H1 (cell line): ENCODE results near the gene SNX3. TPM values are rescaled to one million over a fixed set of nuclear protein-coding genes. Genes with fewer than 3 reads are reported as not detected.

Experiments
- CTCF ChIA-PET: fragments of 300-600 bp; sonication (Branson Sonifier 250); formaldehyde crosslinking; loops from one replicate; lab custom pipeline; 2021; ENCODE audit not compliant: partially characterized antibody; lab: Charles Lee
- POLR2A ChIA-PET: fragments of 300-600 bp; sonication (Branson Sonifier 250); formaldehyde crosslinking; loops from one replicate; lab custom pipeline; 2021; ENCODE audit warnings: inconsistent platforms; ENCODE audit not compliant: partially characterized antibody; lab: Charles Lee
- DNase-seq, 2 experiments: peaks; one replicate each; pipeline versions ENCODE4 v3.0.0 to v3.0.0-alpha.2; 2010 to 2022; ENCODE audit warnings: low spot score in 2 of 2, low read depth in 1 of 2, mixed read lengths in 1 of 2
- FAIRE-seq: peaks from 2 replicates; lab custom pipeline; 2011; peaks lifted over from hg19 to GRCh38; lab: Jason Lieb, UNC
- H2AFZ ChIP-seq: 2 replicates; pipeline ENCODE4 v1.8.1; 2012; ENCODE audit warnings: low read length, inconsistent platforms
- H2AK5ac ChIP-seq: 2 replicates; pipeline ENCODE4 v1.6.1; 2013; ENCODE audit warnings: low read depth, low read length
- H2BK120ac ChIP-seq: replicated peaks from 2 replicates; pipeline ENCODE3; 2013; ENCODE audit warnings: low read depth, low read length, inconsistent platforms
- H2BK12ac ChIP-seq: 2 replicates; pipeline ENCODE4 v1.6.1; 2013; ENCODE audit warnings: low read depth, low read length
- H2BK15ac ChIP-seq: 2 replicates; pipeline ENCODE4 v1.6.1; 2013; ENCODE audit warnings: low read length
- H2BK20ac ChIP-seq: 2 replicates; pipeline ENCODE4 v1.6.1; 2013; ENCODE audit warnings: low read length
- H2BK5ac ChIP-seq: 2 replicates; pipeline ENCODE4 v1.6.1; 2013; ENCODE audit warnings: low read depth, low read length
- H3K14ac ChIP-seq: 2 replicates; pipeline ENCODE4 v1.6.1; 2013; ENCODE audit warnings: inconsistent platforms; ENCODE audit not compliant: insufficient read length
- H3K18ac ChIP-seq: 2 replicates; pipeline ENCODE4 v1.6.1; 2013; ENCODE audit warnings: low read length; ENCODE audit errors: extremely low read depth
- H3K23ac ChIP-seq: 2 replicates; pipeline ENCODE4 v1.6.1; 2013; ENCODE audit warnings: inconsistent platforms; ENCODE audit not compliant: insufficient read length
- H3K23me2 ChIP-seq: 2 replicates; pipeline ENCODE4 v1.6.1; 2013; ENCODE audit warnings: low read depth, low read length
- H3K27ac ChIP-seq: 2 replicates; pipeline ENCODE4 v1.6.1; 2011; ENCODE audit warnings: low read depth, low read length, inconsistent platforms
- H3K27me3 ChIP-seq, 4 experiments: replicated peaks in 1 of 4; 1 replicate in 1 of 4; 2 replicates in 3 of 4; pipeline versions ENCODE4 v1.6.1 to v1.8.1; 2011 to 2013; ENCODE audit warnings: low read length in 3 of 4, mild to moderate bottlenecking in 3 of 4, inconsistent platforms in 2 of 4, mixed read lengths in 2 of 4, moderate library complexity in 1 of 4; ENCODE audit not compliant: control insufficient read depth in 3 of 4, insufficient read depth in 3 of 4; ENCODE audit errors: extremely low read depth in 1 of 4
- H3K36me3 ChIP-seq, 4 experiments: 2 replicates each; pipeline versions ENCODE4 v1.6.1 to v1.8.1; 2011 to 2013; ENCODE audit warnings: mild to moderate bottlenecking in 4 of 4, low read length in 3 of 4, moderate library complexity in 2 of 4, control low read depth in 1 of 4, inconsistent platforms in 1 of 4; ENCODE audit not compliant: insufficient read depth in 4 of 4, control insufficient read depth in 2 of 4
- H3K4ac ChIP-seq: replicated peaks from 2 replicates; pipeline ENCODE3; 2013; ENCODE audit warnings: low read length, low read depth, mixed read lengths, inconsistent platforms; ENCODE audit not compliant: insufficient read length
- H3K4me1 ChIP-seq, 4 experiments: replicated peaks in 1 of 4; 1 replicate in 1 of 4; 2 replicates in 3 of 4; pipeline versions ENCODE4 v1.6.1 to v1.8.1; 2011 to 2013; ENCODE audit warnings: low read length in 3 of 4, inconsistent platforms in 2 of 4, mixed read lengths in 1 of 4; ENCODE audit not compliant: insufficient read depth in 4 of 4, control insufficient read depth in 3 of 4
- H3K4me2 ChIP-seq, 2 experiments: 2 replicates each; pipeline versions ENCODE4 v1.6.1 to v1.8.1; 2011 to 2013; ENCODE audit warnings: low read depth in 2 of 2, low read length in 2 of 2, control low read depth in 1 of 2, inconsistent platforms in 1 of 2, mild to moderate bottlenecking in 1 of 2; ENCODE audit not compliant: insufficient read depth in 1 of 2
- H3K4me3 ChIP-seq, 4 experiments: fragments of 200-600, 300-600 bp in 1 of 4; sonication (generic), shearing (Covaris generic), sonication (Bioruptor Twin) in 1 of 4; 2 replicates each; pipeline versions ENCODE4 v1.5.1 to v1.8.1; 2011 to 2016; ENCODE audit warnings: low read length in 4 of 4, low read depth in 3 of 4, control low read depth in 2 of 4, inconsistent platforms in 2 of 4, mild to moderate bottlenecking in 2 of 4, mixed read lengths in 1 of 4, moderate library complexity in 1 of 4; ENCODE audit not compliant: insufficient read depth in 2 of 4; ENCODE audit errors: extremely low read depth in 1 of 4
- H3K56ac ChIP-seq: replicated peaks from 2 replicates; pipeline ENCODE3; 2013; ENCODE audit warnings: low read depth, mild to moderate bottlenecking, mixed read lengths, low read length, inconsistent platforms; ENCODE audit not compliant: insufficient read length
- H3K79me1 ChIP-seq: 2 replicates; pipeline ENCODE4 v1.6.1; 2013; ENCODE audit warnings: low read depth, low read length, control low read depth
- H3K79me2 ChIP-seq, 2 experiments: 2 replicates each; pipeline versions ENCODE4 v1.6.1 to v1.8.1; 2012 to 2013; ENCODE audit warnings: low read length in 2 of 2, mild to moderate bottlenecking in 2 of 2, inconsistent platforms in 1 of 2; ENCODE audit not compliant: insufficient read depth in 2 of 2, control insufficient read depth in 1 of 2
- H3K9ac ChIP-seq, 4 experiments: replicated peaks in 1 of 4; 1 replicate in 1 of 4; 2 replicates in 3 of 4; pipeline versions ENCODE4 v1.6.1 to v1.8.1; 2011 to 2013; ENCODE audit warnings: low read depth in 3 of 4, low read length in 3 of 4, control low read depth in 2 of 4, mild to moderate bottlenecking in 2 of 4, moderate library complexity in 2 of 4, inconsistent platforms in 1 of 4; ENCODE audit errors: extremely low read depth in 1 of 4
- H3K9me3 ChIP-seq, 2 experiments: 2 replicates each; pipeline versions ENCODE4 v1.6.1 to v1.8.1; 2012 to 2013; ENCODE audit warnings: mild to moderate bottlenecking in 2 of 2, moderate library complexity in 2 of 2, control low read depth in 1 of 2, inconsistent platforms in 1 of 2, low read depth in 1 of 2, low read length in 1 of 2, mixed read lengths in 1 of 2; ENCODE audit not compliant: insufficient read depth in 2 of 2
- H4K20me1 ChIP-seq, 2 experiments: replicated peaks in 1 of 2; 2 replicates each; pipeline versions ENCODE3 to v1.8.1; 2011 to 2013; ENCODE audit warnings: inconsistent platforms in 2 of 2, low read length in 2 of 2, mild to moderate bottlenecking in 1 of 2; ENCODE audit not compliant: insufficient read depth in 2 of 2, control insufficient read depth in 1 of 2
- H4K5ac ChIP-seq: 2 replicates; pipeline ENCODE4 v1.6.1; 2013; ENCODE audit warnings: low read length, low read depth, mixed read lengths, inconsistent platforms; ENCODE audit not compliant: insufficient read length
- H4K8ac ChIP-seq: 2 replicates; pipeline ENCODE4 v1.8.0; 2013; ENCODE audit warnings: mild to moderate bottlenecking, moderate library complexity, low read length, inconsistent platforms; ENCODE audit not compliant: insufficient read depth; ENCODE audit errors: extremely low read depth
- H4K91ac ChIP-seq: replicated peaks from 2 replicates; pipeline ENCODE3; 2013; ENCODE audit warnings: low read length, mixed read lengths, inconsistent platforms; ENCODE audit not compliant: insufficient read length
- ASH2L ChIP-seq: fragments of 200-600, 300-600 bp; sonication (generic); IDR thresholded peaks from one replicate; pipeline ENCODE4 v1.7.1; 2017; ENCODE audit warnings: low read length
- CBX8 ChIP-seq: fragments of 300-800, 300-1000 bp; sonication (generic); IDR thresholded peaks from 2 replicates; pipeline ENCODE4 v1.7.1; 2016; ENCODE audit warnings: low read depth, low read length, borderline replicate concordance
- EP300 ChIP-seq, 2 experiments: IDR thresholded peaks; 1 replicate in 1 of 2; 2 replicates in 1 of 2; pipeline ENCODE4 v1.6.1; 2011 to 2012; ENCODE audit warnings: low read depth in 2 of 2, low read length in 2 of 2, mild to moderate bottlenecking in 2 of 2, borderline replicate concordance in 1 of 2, inconsistent platforms in 1 of 2, moderate library complexity in 1 of 2
- JUN ChIP-seq: IDR thresholded peaks from 2 replicates; pipeline ENCODE4 v1.6.1; 2011; ENCODE audit warnings: low read depth, mild to moderate bottlenecking, improper control_type of control experiment, low read length
- KDM5A ChIP-seq: fragments of 200-600 bp; IDR thresholded peaks from 2 replicates; pipeline ENCODE4 v1.7.1; 2012; ENCODE audit warnings: mild to moderate bottlenecking, low read length, inconsistent platforms, mixed read lengths
- NANOG ChIP-seq: IDR thresholded peaks from 2 replicates; pipeline ENCODE4 v1.6.1; 2011; ENCODE audit warnings: low read length, low read depth, mild to moderate bottlenecking, inconsistent platforms; ENCODE audit not compliant: insufficient read depth, poor library complexity, severe bottlenecking
- RAD21 ChIP-seq, 2 experiments: IDR thresholded peaks in 1 of 2; conservative IDR thresholded peaks in 1 of 2; 2 replicates each; pipeline ENCODE4 v1.6.1; 2011; ENCODE audit warnings: low read depth in 2 of 2, low read length in 2 of 2, improper control_type of control experiment in 1 of 2, inconsistent platforms in 1 of 2, mild to moderate bottlenecking in 1 of 2, moderate library complexity in 1 of 2
- SAP30 ChIP-seq: fragments of 300-600 bp; sonication (generic); IDR thresholded peaks from 2 replicates; pipeline ENCODE4 v1.7.1; 2012; ENCODE audit warnings: low read length, moderate library complexity, mild to moderate bottlenecking, inconsistent platforms; ENCODE audit not compliant: insufficient read depth, insufficient replicate concordance
- SP1 ChIP-seq: IDR thresholded peaks from 2 replicates; pipeline ENCODE4 v1.6.1; 2011; ENCODE audit warnings: low read depth, low read length
- SP2 ChIP-seq: IDR thresholded peaks from 2 replicates; pipeline ENCODE4 v1.6.1; 2012; ENCODE audit warnings: mild to moderate bottlenecking, low read length, inconsistent platforms
- TCF12 ChIP-seq: IDR thresholded peaks from 2 replicates; pipeline ENCODE4 v1.6.1; 2011; ENCODE audit warnings: low read depth, mild to moderate bottlenecking, low read length
- TEAD4 ChIP-seq: IDR thresholded peaks from 2 replicates; pipeline ENCODE4 v1.6.1; 2012; ENCODE audit warnings: low read depth, low read length, inconsistent platforms, mixed read lengths
- WGBS, 2 experiments: shearing (Covaris generic) in 1 of 2; methylation state at CpG; one replicate each; pipeline versions ENCODE4 v1.1.6 to v1.1.7; 2013 to 2015; ENCODE audit warnings: low lambda C conversion rate in 2 of 2, mixed read lengths in 2 of 2, inconsistent platforms in 1 of 2, low coverage in 1 of 2, missing lambda C conversion rate in 1 of 2; ENCODE audit not compliant: insufficient replicate concordance in 2 of 2, insufficient coverage in 1 of 2, insufficient read length in 1 of 2; ENCODE audit errors: extremely low coverage in 1 of 2, missing lambda C conversion rate in 1 of 2; 5-methylcytosine and 5-hydroxymethylcytosine counted together
- polyA plus RNA-seq, 7 experiments: library from polyadenylated mRNA; depleted of rRNA in 3 of 7; stranded (reverse) in 5 of 7; unstranded in 2 of 7; fragments of >200 nt in 5 of 7; fragments of 200-250 nt in 2 of 7; gene quantifications; 1 replicate in 5 of 7; 2 replicates in 1 of 7; 4 replicates in 1 of 7; pipeline versions ENCODE4 v1.2.1 to v1.2.3, GENCODE V29; 2011 to 2013; ENCODE audit warnings: missing spikeins in 2 of 7, mixed read lengths in 2 of 7
- total RNA-seq: library from RNA; stranded (reverse); fragmentation: NEBNext Ultra II Directional; extraction: Animal tissue kit (Norgen Biotek cat#: 25700); gene quantifications from 2 replicates; pipeline ENCODE4 v1.2.1, GENCODE V29; 2021

Gene SNX3
- total and polyA plus RNA-seq, 2 of the 8 experiments (the other 6 are each of a cell fraction or from before 2014, with no cell fraction given), result 72.5 to 150 TPM

- H4K5ac ChIP-seq, result no peak overlapping the region
- H3K27me3 ChIP-seq, result no peaks in the 10 kb centered on the region
- no peak overlapping the region for H2BK15ac ChIP-seq
- H3K9ac ChIP-seq, result no peak overlapping the region
- H3K79me2 ChIP-seq, result peaks cover 0 to 2% of the 10 kb centered on the region in 2 experiments; a peak in 1 of 4 replicates
- no peak overlapping the region for H2BK12ac ChIP-seq
- POLR2A ChIA-PET, result interaction anchor here (0.6 kb wide), 2 partner anchors 17 to 110 kb away, joined by 3 read pairs; no protein-coding TSS in a partner anchor
- no peak overlapping the region for H2AFZ ChIP-seq
- no peak overlapping the region for H3K4me3 ChIP-seq
- H3K4ac ChIP-seq, result no peak overlapping the region
- 85% methylated on average over 4 of the region's 4 CpGs; no CpG with 5 or more reads in 1 of the 2 experiments for WGBS, 2 experiments
- no peak overlapping the region for H2BK5ac ChIP-seq
- no peaks in the 10 kb centered on the region for H3K9me3 ChIP-seq
- H3K23me2 ChIP-seq, result no peaks in the 10 kb centered on the region; the same call in 1 of the 2 replicates
- H2BK20ac ChIP-seq, result no peak overlapping the region
- H3K79me1 ChIP-seq, result no peaks in the 10 kb centered on the region
- FAIRE-seq (no peak), DNase-seq (peak in 1 of 2 experiments; percentile 11)
- H3K18ac ChIP-seq, result no peak overlapping the region
- H4K20me1 ChIP-seq, result no peaks in the 10 kb centered on the region
- H3K4me2 ChIP-seq, result no peak overlapping the region
- no peak overlapping the region for H4K8ac ChIP-seq
- no peak overlapping the region for H3K27ac ChIP-seq
- H2AK5ac ChIP-seq, result no peak overlapping the region
- no peaks in the 10 kb centered on the region for H3K36me3 ChIP-seq
- 0 out of 7 replicates have a peak, but pooled peaks cover 0 to 2% (median 0%) of the 10 kb centered on the region in 4 experiments for H3K4me1 ChIP-seq
- no peak overlapping the region for H3K23ac ChIP-seq
- H3K56ac ChIP-seq, result no peak overlapping the region
- H3K14ac ChIP-seq, result no peak overlapping the region
- no peak overlapping the region for H4K91ac ChIP-seq
- no peak overlapping the region for H2BK120ac ChIP-seq
- CTCF ChIA-PET, result no interaction called here
- TF ChIP-seq RAD21 (IDR thresholded peaks at IDR 0.05 in 1 of 2, conservative IDR thresholded peaks at IDR 0.05 in 1 of 2; ENCODE audit: low read depth in 2 of 2, low read length in 2 of 2) (no peak), SP2 (no peak), TCF12 (no peak), CBX8 (no peak), NANOG (no peak), SAP30 (no peak), ASH2L (no peak), JUN (no peak), SP1 (no peak), KDM5A (no peak), EP300 (IDR thresholded peaks at IDR 0.05; ENCODE audit: borderline replicate concordance in 1 of 2, low read depth in 2 of 2, low read length in 2 of 2) (no peak), TEAD4 (no peak)
Measured at GRCh38 chr6:108291091-108291490, 30.3 kb upstream of the SNX3 start.
